MM.1S (cell line): ENCODE results near the gene KRTAP13-3.
A peak's percentile ranks its signal among the peaks of the same experiment; 100 is the strongest.

Experiments
- DNase-seq: peaks from one replicate; pipeline ENCODE4 v3.0.0-alpha.2; 2015
- H2AFZ ChIP-seq: fragments of 300-600 bp; sonication (generic); 2 replicates; pipeline ENCODE4 v1.6.0; 2016; ENCODE audit warnings: antibody characterized with exemption, low read length
- H3F3A ChIP-seq: fragments of 300-600 bp; sonication (generic); 2 replicates; pipeline ENCODE4 v1.6.1; 2016; ENCODE audit warnings: mild to moderate bottlenecking, antibody characterized with exemption, low read length, moderate library complexity, mixed read lengths; ENCODE audit not compliant: insufficient read depth
- H3K27ac ChIP-seq: fragments of 300-600 bp; sonication (generic); 2 replicates; pipeline ENCODE4 v1.5.1; 2016; ENCODE audit warnings: mild to moderate bottlenecking, low read length
- H3K27me3 ChIP-seq: fragments of 300-600 bp; sonication (generic); replicated peaks from 2 replicates; pipeline ENCODE4 v1.6.0; 2016; ENCODE audit warnings: low read length; ENCODE audit not compliant: insufficient read depth
- H3K36me3 ChIP-seq: fragments of 300-600 bp; sonication (generic); replicated peaks from 2 replicates; pipeline ENCODE4 v1.6.1; 2016; ENCODE audit warnings: mild to moderate bottlenecking, low read length, mixed read lengths; ENCODE audit not compliant: insufficient read depth
- H3K4me1 ChIP-seq: fragments of 300-600 bp; sonication (generic); 2 replicates; pipeline ENCODE4 v1.6.1; 2016; ENCODE audit warnings: low read length, mixed read lengths
- H3K4me2 ChIP-seq: fragments of 300-600 bp; sonication (generic); 2 replicates; pipeline ENCODE4 v1.6.0; 2016; ENCODE audit warnings: low read depth, low read length
- H3K4me3 ChIP-seq: fragments of 300-600 bp; sonication (generic); 2 replicates; pipeline ENCODE4 v1.5.1; 2016; ENCODE audit warnings: low read length, mixed read lengths
- H3K79me2 ChIP-seq: fragments of 300-600 bp; sonication (generic); 2 replicates; pipeline ENCODE4 v1.6.1; 2016; ENCODE audit warnings: mixed run types, low read length, mixed read lengths
- H3K9ac ChIP-seq: fragments of 300-600 bp; sonication (generic); 2 replicates; pipeline ENCODE4 v1.6.1; 2016; ENCODE audit warnings: low read length, mixed read lengths
- H3K9me2 ChIP-seq: fragments of 300-600 bp; sonication (generic); replicated peaks from 2 replicates; pipeline ENCODE4 v1.6.1; 2016; ENCODE audit warnings: mild to moderate bottlenecking, low read length, mixed read lengths; ENCODE audit not compliant: insufficient read depth
- H3K9me3 ChIP-seq: fragments of 300-600 bp; sonication (generic); replicated peaks from 2 replicates; pipeline ENCODE4 v1.6.1; 2016; ENCODE audit warnings: mild to moderate bottlenecking, low read length, mixed read lengths; ENCODE audit not compliant: insufficient read depth
- H4K20me1 ChIP-seq: fragments of 300-600 bp; sonication (generic); 2 replicates; pipeline ENCODE4 v1.6.1; 2016; ENCODE audit warnings: mild to moderate bottlenecking, low read length, moderate library complexity, mixed read lengths; ENCODE audit not compliant: insufficient read depth
- CTCF ChIP-seq: fragments of 300-600 bp; sonication (generic); IDR thresholded peaks from 2 replicates; pipeline ENCODE4 v1.5.1; 2016; ENCODE audit warnings: antibody characterized with exemption, low read length, mixed read lengths
- EZH2 ChIP-seq: fragments of 300-600 bp; sonication (generic); optimal IDR thresholded peaks from 2 replicates; pipeline ENCODE3; 2017; ENCODE audit warnings: low read depth, mild to moderate bottlenecking, antibody characterized with exemption, low read length, mixed read lengths
- EZH2phosphoT487 ChIP-seq: fragments of 300-600 bp; sonication (generic); IDR thresholded peaks from 2 replicates; pipeline ENCODE4 v1.6.1; 2018; ENCODE audit warnings: antibody characterized with exemption, low read length

KRTAP13-3 gene

DNA sequence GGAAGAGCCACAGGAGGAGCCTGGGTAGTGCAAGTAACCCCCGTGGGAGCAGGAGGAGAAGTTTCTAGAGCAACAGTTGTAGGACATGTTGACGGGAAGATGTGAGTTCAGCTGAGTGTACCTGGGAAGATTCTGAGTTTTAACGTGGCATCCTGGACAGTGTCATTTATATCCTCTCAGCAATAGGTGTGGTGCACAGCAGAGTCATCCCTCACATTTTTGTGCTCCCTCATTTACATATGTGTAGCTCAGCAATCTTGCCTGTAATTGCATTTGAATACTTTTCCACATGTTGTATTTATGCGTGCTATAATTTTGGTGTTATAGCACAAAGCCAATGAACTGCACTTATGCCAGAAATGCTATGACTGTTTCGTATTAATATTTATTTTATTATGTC, at the start of gene KRTAP13-3:
Gene KRTAP13-3, minus strand, starts transcription at position 101 of the 400 bp plus-strand sequence. Its CDS starts 14 bp downstream, at position 87.
- Histone ChIP-seq H3K4me2 (no peak within 1 kb of the TSS), H3K9ac (no peak within 1 kb of the TSS), H3K9me2 (no peaks in the 10 kb centered on the region), H3K36me3 (no peaks in the 10 kb centered on the region), H3K27me3 (no peaks in the 10 kb centered on the region), H3K4me1 (no peaks in the 10 kb centered on the region), H3K9me3 (no peaks in the 10 kb centered on the region), H3K27ac (no peak within 1 kb of the TSS), H3F3A (no peaks in the 10 kb centered on the region), H4K20me1 (no peaks in the 10 kb centered on the region), H3K4me3 (no peak within 1 kb of the TSS), H3K79me2 (no peaks in the 10 kb centered on the region), H2AFZ (no peak within 1 kb of the TSS)
- no peak for DNase-seq
- no peak for TF ChIP-seq CTCF
- TF ChIP-seq EZH2phosphoT487: no peak
- no peak for TF ChIP-seq EZH2

- H3K9me3 ChIP-seq: no peaks in the 10 kb centered on the region
- H3K9ac ChIP-seq: no peak overlapping the region
- no peaks in the 10 kb centered on the region for H3K36me3 ChIP-seq
- H4K20me1 ChIP-seq: no peaks in the 10 kb centered on the region
- H3K4me3 ChIP-seq: no peak overlapping the region
- H3F3A ChIP-seq: no peaks in the 10 kb centered on the region
- H3K27ac ChIP-seq: no peak overlapping the region
- no peak overlapping the region for H2AFZ ChIP-seq
- no peaks in the 10 kb centered on the region for H3K27me3 ChIP-seq
- H3K4me2 ChIP-seq: no peak overlapping the region
- DNase-seq: no peak
- no peaks in the 10 kb centered on the region for H3K4me1 ChIP-seq
- no peaks in the 10 kb centered on the region for H3K79me2 ChIP-seq
- no peaks in the 10 kb centered on the region for H3K9me2 ChIP-seq
- TF ChIP-seq EZH2phosphoT487: no peak
- TF ChIP-seq EZH2: no peak
- no peak for TF ChIP-seq CTCF
Measured at GRCh38 chr21:30468900-30469714, 43.4 kb upstream of the KRTAP13-3 start.

DNA sequence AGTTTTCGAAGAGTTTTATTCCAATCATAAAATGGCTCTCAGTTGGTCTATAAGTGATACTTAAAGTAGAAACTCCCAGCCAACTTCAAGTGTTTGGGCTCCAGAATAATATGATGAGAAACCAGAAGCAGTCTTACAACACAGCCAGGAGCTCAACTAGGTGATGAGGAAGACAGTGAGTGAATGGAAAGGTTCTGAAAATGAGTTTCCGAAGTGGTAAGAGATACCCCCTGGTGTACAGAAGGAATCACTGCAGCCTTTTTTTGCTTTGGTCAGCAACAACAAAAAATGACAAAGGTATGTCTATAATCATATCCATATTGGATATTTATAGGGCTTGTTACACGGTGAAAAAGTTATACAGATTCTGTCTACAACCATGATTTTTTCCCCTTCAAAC, 38.0 kb upstream of the KRTAP13-3 start:
- Histone ChIP-seq H2AFZ (0 out of 2 replicates have a peak overlapping the region, but pooled peaks have one; percentile 9), H3K9ac (no peak overlapping the region), H4K20me1 (no peaks in the 10 kb centered on the region), H3F3A (no peaks in the 10 kb centered on the region), H3K9me3 (no peaks in the 10 kb centered on the region), H3K27me3 (no peaks in the 10 kb centered on the region), H3K36me3 (no peaks in the 10 kb centered on the region), H3K9me2 (no peaks in the 10 kb centered on the region), H3K27ac (no peak overlapping the region), H3K79me2 (no peaks in the 10 kb centered on the region), H3K4me1 (no peaks in the 10 kb centered on the region), H3K4me2 (no peak overlapping the region), H3K4me3 (no peak overlapping the region)
- peak; percentile 64 for TF ChIP-seq CTCF
- no peak for TF ChIP-seq EZH2phosphoT487
- DNase-seq: peak; percentile 41
